HG03097 (cell line): ENCODE measurements around the gene ITGA11.

Source experiments
- ATAC-seq: cut with Tn5 transposase; IDR thresholded peaks from one replicate; pipeline ENCODE4 v1.9.1; 2021; ENCODE audit not compliant: unreplicated experiment, low FRiP score

The ITGA11 gene

DNA sequence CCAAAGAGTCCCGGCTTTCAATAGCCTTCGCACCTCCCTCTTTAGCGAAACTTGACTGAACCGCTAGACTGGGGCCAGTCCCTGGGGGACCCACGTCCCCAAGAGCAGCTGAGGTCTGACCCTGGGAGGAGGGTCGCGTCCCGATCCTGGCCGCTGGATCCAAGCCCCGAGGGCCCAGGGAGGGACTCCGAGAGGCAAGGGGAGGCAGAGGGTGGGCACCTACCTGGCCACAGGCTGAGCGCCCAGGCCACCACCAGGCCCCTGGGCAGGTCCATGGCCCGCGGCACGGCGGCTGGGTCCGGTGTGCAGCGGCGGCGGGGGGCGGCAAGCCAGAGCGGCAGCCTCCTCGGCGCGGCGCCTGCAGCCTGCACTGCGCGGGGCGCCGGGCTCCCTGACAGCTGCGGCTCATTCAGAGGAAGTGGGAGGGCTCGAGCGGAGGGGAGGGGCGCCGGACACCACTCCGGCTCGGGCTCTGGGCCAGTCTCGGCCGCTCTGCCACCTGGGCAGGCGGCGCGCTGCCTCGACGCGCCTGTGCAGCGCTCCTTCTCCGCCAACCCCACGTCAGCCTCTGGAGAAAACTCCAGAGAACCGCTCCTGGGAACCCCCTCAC, at the start of gene ITGA11:
Gene ITGA11 (minus strand): TSS at position 372 of the 610 bp plus-strand sequence. CDS start 97 bp downstream, at position 275.
- no peak for ATAC-seq

- no peak for ATAC-seq
Measured at GRCh38 chr15:68481321-68481720, 49.4 kb upstream of the ITGA11 start.

DNA sequence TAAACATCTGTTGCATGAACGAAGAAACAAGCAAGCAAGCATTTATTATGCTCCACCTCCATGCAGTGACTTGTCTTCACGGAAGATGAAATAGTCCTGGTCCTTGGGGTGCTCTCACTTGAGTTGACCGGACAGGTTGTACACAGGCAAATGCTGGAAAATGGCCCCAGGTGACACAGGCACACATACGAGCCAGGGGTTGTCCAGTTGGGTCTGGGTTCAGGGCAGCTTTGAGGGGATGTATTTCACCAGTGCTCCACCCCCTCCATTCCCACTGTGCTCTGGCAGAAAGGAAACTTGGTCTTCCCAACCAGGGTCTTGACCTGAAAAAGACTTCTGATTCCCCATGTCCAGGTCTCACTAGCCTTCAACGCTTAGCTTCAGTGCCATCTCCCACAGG, 48.3 kb upstream of the ITGA11 start:
- ATAC-seq = no peak

- ATAC-seq = no peak
Measured at GRCh38 chr15:68479870-68480269, 47.9 kb upstream of the ITGA11 start.

DNA sequence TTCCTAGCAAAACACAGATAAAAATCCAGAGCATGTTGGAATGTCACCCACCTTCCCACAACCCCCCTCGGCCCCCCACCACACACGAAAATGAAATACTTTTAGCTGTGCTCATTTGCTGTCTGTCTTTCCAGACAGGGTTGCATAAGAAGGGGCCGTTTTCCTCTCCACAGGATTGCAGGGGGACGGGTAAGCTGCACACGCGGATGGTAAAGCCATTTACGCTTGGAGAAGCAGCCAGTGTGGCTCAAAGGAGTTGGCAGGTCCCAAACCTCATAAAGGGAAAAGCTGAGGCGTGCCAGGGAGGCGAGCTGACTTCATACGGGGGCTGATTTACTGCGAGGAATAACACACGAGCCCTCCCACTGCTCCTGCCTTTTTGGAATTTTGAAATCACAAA, 47.4 kb upstream of the ITGA11 start:
- ATAC-seq = no peak

GRCh38 chr15:68478853-68479252, 46.9 kb upstream of the ITGA11 start:
- ATAC-seq = no peak

DNA sequence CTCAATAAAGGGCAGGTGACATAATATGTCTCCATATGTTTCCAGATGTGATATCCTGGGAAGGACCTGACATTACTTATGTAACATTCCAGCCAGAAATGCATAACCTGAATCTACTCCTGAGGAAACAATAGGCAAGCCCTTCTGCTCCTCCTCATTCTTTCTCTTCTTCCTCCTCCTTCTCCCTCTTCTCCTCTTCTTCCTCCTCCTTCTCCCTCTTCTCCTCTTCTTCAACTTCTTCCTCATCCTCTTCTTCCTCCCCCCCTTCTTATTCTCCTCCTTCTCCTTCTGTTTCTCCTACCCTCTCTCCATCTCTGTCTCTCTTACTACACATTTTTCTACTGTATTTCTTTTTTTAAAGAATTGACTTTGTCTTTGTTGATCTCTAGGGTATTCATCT, 43.5 kb upstream of the ITGA11 start:
- ATAC-seq = no peak

- ATAC-seq = no peak
Measured at GRCh38 chr15:68471541-68471940, 39.6 kb upstream of the ITGA11 start.

- ATAC-seq = no peak
Measured at GRCh38 chr15:68470976-68471375, 39.0 kb upstream of the ITGA11 start.

DNA sequence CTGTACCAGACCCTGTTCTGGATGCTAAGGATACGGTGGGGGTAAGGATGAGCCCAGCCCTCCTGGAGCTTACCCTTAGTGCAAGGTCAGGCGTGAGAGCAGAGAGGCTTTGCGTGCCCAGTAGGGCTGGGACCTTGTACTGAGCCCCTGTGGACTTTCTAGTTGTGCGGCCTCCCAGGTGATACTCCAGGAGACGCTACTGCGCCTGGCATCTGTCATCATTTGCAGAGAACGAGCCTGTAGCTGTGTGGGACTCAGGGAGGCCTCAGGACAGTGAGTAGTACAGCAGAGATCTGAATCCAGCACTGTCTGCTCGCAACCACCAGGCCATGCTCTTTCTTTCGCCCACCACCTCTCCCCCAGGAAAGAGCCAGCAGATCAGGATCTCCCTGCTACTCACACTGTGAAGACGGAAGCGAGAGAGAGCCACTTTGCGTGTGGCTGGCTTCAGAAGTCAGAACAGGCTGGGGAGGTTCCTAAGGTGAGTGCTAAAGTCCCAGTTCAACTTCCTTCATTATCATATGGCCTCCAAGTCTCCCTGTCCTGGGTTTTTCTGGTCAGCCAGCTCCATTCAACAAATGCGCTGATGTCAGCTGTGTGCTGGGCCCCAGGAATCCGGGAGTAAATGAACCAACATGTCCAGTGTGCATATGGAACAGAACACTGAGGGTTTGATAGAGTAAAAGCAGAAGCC, 38.2 kb upstream of the ITGA11 start:
- ATAC-seq = no peak

GRCh38 chr15:68469162-68470048, 37.4 kb upstream of the ITGA11 start:
- ATAC-seq = no peak

GRCh38 chr15:68466876-68467275, 34.9 kb upstream of the ITGA11 start:
- no peak for ATAC-seq

GRCh38 chr15:68465861-68466560, 34.0 kb upstream of the ITGA11 start:
- ATAC-seq = no peak

GRCh38 chr15:68464448-68465090, 32.6 kb upstream of the ITGA11 start:
- no peak for ATAC-seq

DNA sequence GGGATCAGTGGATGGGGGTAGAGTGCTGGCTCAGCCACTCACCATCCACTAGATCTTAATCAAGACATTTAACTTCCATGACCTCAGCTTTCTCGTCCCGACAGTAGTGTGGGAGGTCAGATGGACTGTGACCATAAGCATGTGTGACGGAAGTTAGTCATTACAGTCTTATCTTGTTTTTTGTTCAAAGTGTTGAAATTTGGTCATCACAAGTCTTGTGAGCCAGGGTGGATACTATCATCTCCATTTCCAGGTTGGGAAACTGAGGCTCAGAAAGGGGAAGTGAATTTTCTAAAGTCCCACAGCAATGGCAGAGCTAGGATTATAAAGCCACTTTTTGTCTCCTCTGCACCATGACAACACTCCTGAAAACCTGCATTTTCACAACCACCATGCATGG, 32.0 kb upstream of the ITGA11 start:
- ATAC-seq = no peak

GRCh38 chr15:68463444-68463843, 31.5 kb upstream of the ITGA11 start:
- no peak for ATAC-seq

DNA sequence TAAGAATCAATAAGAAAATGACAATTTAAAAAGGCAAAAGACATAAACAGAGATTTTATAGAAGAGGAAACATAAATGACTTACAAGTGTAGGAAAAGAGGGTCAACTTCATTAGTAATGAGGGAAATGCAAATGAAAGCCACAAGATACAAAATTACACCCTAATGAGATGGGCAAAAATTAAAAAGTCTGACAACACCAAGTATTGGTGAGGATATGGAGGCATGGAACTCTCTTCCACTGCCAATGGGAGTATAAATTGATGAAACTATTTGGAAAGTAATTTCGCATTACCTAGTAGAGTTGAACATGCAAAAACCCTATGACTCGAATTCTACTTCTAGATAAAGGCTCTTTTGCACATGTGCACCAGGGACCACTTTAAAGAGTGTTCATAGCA, 28.2 kb upstream of the ITGA11 start:
- no peak for ATAC-seq

DNA sequence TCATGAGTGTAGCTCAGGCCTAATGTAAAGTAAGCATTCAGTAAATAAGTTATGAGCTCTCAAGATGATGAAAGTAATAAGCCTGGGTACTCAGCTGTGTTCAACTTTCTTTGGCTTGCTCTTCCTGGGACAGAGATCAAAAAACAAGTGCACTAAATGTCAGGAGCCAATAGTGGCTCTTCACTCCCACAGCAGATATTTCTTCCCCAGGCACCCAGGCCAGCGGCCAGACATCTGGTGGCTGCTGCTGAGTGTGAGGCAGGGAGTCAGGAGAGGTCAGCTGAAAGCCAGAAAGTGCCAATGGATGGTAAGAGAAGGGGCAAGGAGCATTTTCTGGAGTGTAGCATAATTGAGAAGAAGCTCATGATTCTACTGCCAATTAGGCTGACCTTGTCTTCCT, 18.2 kb upstream of the ITGA11 start:
- no peak for ATAC-seq

DNA sequence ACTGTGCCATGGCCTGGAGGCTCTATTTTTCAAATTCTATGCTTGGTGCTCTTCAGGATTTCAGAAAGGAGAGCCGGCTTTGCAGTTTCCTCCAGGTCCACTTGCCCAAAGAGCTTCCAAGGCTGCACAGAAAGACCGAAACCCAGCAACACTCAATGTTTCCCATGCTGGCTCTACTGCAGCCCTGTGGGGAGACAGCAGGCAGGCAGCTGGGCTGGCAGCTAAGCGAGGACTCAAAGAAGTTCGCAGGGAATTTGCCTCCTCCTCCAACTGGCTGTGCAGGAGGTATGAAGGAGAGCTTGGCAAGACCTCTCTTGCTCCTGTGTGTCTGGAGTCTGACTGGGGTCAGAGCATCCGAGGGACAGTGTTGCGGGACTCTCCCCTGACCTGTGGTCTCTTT, 17.4 kb upstream of the ITGA11 start:
- no peak for ATAC-seq

DNA sequence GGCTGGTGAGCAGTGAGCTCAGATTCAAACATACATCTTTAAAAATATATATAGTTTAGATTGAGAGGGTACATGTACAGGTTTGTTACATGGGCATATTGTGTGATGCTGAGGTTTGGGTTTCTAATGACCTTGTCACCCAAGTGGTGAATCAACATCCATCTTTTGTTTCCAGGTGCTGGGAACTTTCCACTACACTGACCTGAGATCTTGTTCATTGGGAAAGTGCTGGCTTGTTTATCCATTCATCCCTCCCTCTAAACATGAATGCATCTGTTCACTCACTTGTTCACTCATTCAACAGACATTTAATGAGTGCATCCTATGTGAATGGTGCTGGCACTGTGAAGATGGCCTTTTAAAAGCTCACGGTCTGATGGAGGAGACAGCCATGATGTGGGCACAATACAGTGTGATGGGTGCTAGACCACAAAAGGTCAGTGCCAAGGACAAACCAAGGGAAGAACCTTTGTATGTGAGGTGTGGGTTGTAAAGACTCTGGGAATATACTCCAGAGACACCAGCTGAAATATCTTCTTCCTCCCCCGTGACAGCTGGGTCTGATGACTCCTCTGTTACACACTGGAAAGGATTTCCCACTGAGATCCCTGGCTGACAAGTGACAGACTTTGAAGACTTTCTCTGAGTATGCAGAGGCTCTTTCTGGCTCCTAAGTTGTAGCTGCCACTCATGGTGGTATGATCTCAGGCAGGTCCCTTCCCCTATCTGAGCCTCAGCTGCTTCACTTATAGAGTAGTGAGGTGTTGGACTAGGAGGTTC, 16.2 kb upstream of the ITGA11 start:
- ATAC-seq = no peak
